ENCODE results near the gene SYNPO2. TPM values are rescaled to one million over a fixed set of nuclear protein-coding genes. Genes with fewer than 3 reads are reported as not detected.
"Not testable (repeated sequence)": the region's sequence is repeated elsewhere in the genome, so short reads cannot be mapped to it uniquely, and the experiment has no call there.

SYNPO2 gene
- total RNA-seq, 1 donor from 2014 or later = 0.26 TPM

GRCh38 chr4:119067670-119068360 is 179.2 kb downstream of the SYNPO2 start:
- H3K36me3 Mint-ChIP-seq (ENCODE audit: low read depth); H3K27ac Mint-ChIP-seq; intact Hi-C loops (cut with micrococcal nuclease); H3K4me1 Mint-ChIP-seq (ENCODE audit: low read depth); H3K4me3 Mint-ChIP-seq; H3K27me3 Mint-ChIP-seq (ENCODE audit: insufficient read depth); H3K9me3 Mint-ChIP-seq; DNase-seq (ENCODE audit: low spot score): not testable (repeated sequence)

GRCh38 chr4:119068529-119068962 is 179.9 kb downstream of the SYNPO2 start:
- no peaks in the 10 kb centered on the region for H3K36me3 Mint-ChIP-seq (ENCODE audit: low read depth)
- peaks cover 3% of the 10 kb centered on the region for H3K27me3 Mint-ChIP-seq (ENCODE audit: insufficient read depth)
- intact Hi-C loops (cut with micrococcal nuclease) = no loop called here
- no peaks in the 10 kb centered on the region for H3K4me1 Mint-ChIP-seq (ENCODE audit: low read depth)
- H3K9me3 Mint-ChIP-seq = no peaks in the 10 kb centered on the region
- no peak overlapping the region for H3K4me3 Mint-ChIP-seq
- no peak overlapping the region for H3K27ac Mint-ChIP-seq
- DNase-seq (ENCODE audit: low spot score) = no peak

- H3K27me3 Mint-ChIP-seq (ENCODE audit: insufficient read depth) = peaks cover 3% of the 10 kb centered on the region
- H3K27ac Mint-ChIP-seq = no peak overlapping the region
- no peak overlapping the region for H3K4me3 Mint-ChIP-seq
- no peaks in the 10 kb centered on the region for H3K4me1 Mint-ChIP-seq (ENCODE audit: low read depth)
- no peaks in the 10 kb centered on the region for H3K9me3 Mint-ChIP-seq
- no peaks in the 10 kb centered on the region for H3K36me3 Mint-ChIP-seq (ENCODE audit: low read depth)
- intact Hi-C loops (cut with micrococcal nuclease) = no loop called here
- DNase-seq (ENCODE audit: low spot score) = no peak
Observed at GRCh38 chr4:119070301-119070700, 181.6 kb downstream of the SYNPO2 start.

- intact Hi-C loops (cut with micrococcal nuclease) = no loop called here
- Mint-ChIP-seq H3K36me3 (ENCODE audit: low read depth) (no peaks in the 10 kb centered on the region), H3K4me1 (ENCODE audit: low read depth) (no peaks in the 10 kb centered on the region), H3K27ac (no peak overlapping the region), H3K27me3 (ENCODE audit: insufficient read depth) (peaks cover 10% of the 10 kb centered on the region), H3K4me3 (no peak overlapping the region), H3K9me3 (no peaks in the 10 kb centered on the region)
- no peak for DNase-seq (ENCODE audit: low spot score)
Observed at GRCh38 chr4:119080721-119081541, 192.3 kb downstream of the SYNPO2 start.

- DNase-seq (ENCODE audit: low spot score) = no peak
- intact Hi-C loops (cut with micrococcal nuclease) = no loop called here
- H3K27ac Mint-ChIP-seq = no peak overlapping the region
- H3K36me3 Mint-ChIP-seq (ENCODE audit: low read depth) = no peaks in the 10 kb centered on the region
- H3K4me3 Mint-ChIP-seq = no peak overlapping the region
- H3K9me3 Mint-ChIP-seq = no peaks in the 10 kb centered on the region
- H3K27me3 Mint-ChIP-seq (ENCODE audit: insufficient read depth) = peaks cover 10% of the 10 kb centered on the region
- H3K4me1 Mint-ChIP-seq (ENCODE audit: low read depth) = no peaks in the 10 kb centered on the region
Observed at GRCh38 chr4:119081542-119081859, 192.8 kb downstream of the SYNPO2 start.

- H3K36me3 Mint-ChIP-seq (ENCODE audit: low read depth) = no peaks in the 10 kb centered on the region
- peaks cover 10% of the 10 kb centered on the region for H3K27me3 Mint-ChIP-seq (ENCODE audit: insufficient read depth)
- no peak overlapping the region for H3K4me3 Mint-ChIP-seq
- no peaks in the 10 kb centered on the region for H3K9me3 Mint-ChIP-seq
- intact Hi-C loops (cut with micrococcal nuclease) = no loop called here
- H3K4me1 Mint-ChIP-seq (ENCODE audit: low read depth) = no peaks in the 10 kb centered on the region
- no peak overlapping the region for H3K27ac Mint-ChIP-seq
- no peak for DNase-seq (ENCODE audit: low spot score)
Observed at GRCh38 chr4:119081943-119082342, 193.3 kb downstream of the SYNPO2 start.

- intact Hi-C loops (cut with micrococcal nuclease) = no loop called here
- H3K36me3 Mint-ChIP-seq (ENCODE audit: low read depth) = no peaks in the 10 kb centered on the region
- no peak overlapping the region for H3K4me3 Mint-ChIP-seq
- no peak for DNase-seq (ENCODE audit: low spot score)
- no peaks in the 10 kb centered on the region for H3K4me1 Mint-ChIP-seq (ENCODE audit: low read depth)
- no peak overlapping the region for H3K27ac Mint-ChIP-seq
- H3K9me3 Mint-ChIP-seq = no peaks in the 10 kb centered on the region
- H3K27me3 Mint-ChIP-seq (ENCODE audit: insufficient read depth) = peaks cover 11% of the 10 kb centered on the region
Observed at GRCh38 chr4:119082661-119083060, 194.0 kb downstream of the SYNPO2 start.

GRCh38 chr4:119084513-119084912 is 195.9 kb downstream of the SYNPO2 start:
- Mint-ChIP-seq H3K27ac (no peak overlapping the region), H3K9me3 (no peaks in the 10 kb centered on the region), H3K4me1 (ENCODE audit: low read depth) (no peaks in the 10 kb centered on the region), H3K36me3 (ENCODE audit: low read depth) (no peaks in the 10 kb centered on the region), H3K4me3 (no peak overlapping the region), H3K27me3 (ENCODE audit: insufficient read depth) (peaks cover 12% of the 10 kb centered on the region)
- intact Hi-C loops (cut with micrococcal nuclease) = no loop called here
- DNase-seq (ENCODE audit: low spot score) = no peak

- no peaks in the 10 kb centered on the region for H3K9me3 Mint-ChIP-seq
- no peak overlapping the region for H3K4me3 Mint-ChIP-seq
- no peak for DNase-seq (ENCODE audit: low spot score)
- H3K4me1 Mint-ChIP-seq (ENCODE audit: low read depth) = no peaks in the 10 kb centered on the region
- H3K27me3 Mint-ChIP-seq (ENCODE audit: insufficient read depth) = peaks cover 15% of the 10 kb centered on the region
- no peaks in the 10 kb centered on the region for H3K36me3 Mint-ChIP-seq (ENCODE audit: low read depth)
- intact Hi-C loops (cut with micrococcal nuclease) = no loop called here
- H3K27ac Mint-ChIP-seq = no peak overlapping the region
Observed at GRCh38 chr4:119087121-119087520, 198.5 kb downstream of the SYNPO2 start.

- H3K9me3 Mint-ChIP-seq = no peaks in the 10 kb centered on the region
- no peak for DNase-seq (ENCODE audit: low spot score)
- no peaks in the 10 kb centered on the region for H3K36me3 Mint-ChIP-seq (ENCODE audit: low read depth)
- intact Hi-C loops (cut with micrococcal nuclease) = no loop called here
- H3K4me1 Mint-ChIP-seq (ENCODE audit: low read depth) = no peaks in the 10 kb centered on the region
- no peak overlapping the region for H3K27ac Mint-ChIP-seq
- no peak overlapping the region for H3K4me3 Mint-ChIP-seq
- H3K27me3 Mint-ChIP-seq (ENCODE audit: insufficient read depth) = peaks cover 14% of the 10 kb centered on the region
Observed at GRCh38 chr4:119087656-119088055, 199.0 kb downstream of the SYNPO2 start.

GRCh38 chr4:119093042-119093827 is 204.6 kb downstream of the SYNPO2 start:
- H3K27me3 Mint-ChIP-seq (ENCODE audit: insufficient read depth) = peaks cover 9% of the 10 kb centered on the region
- H3K36me3 Mint-ChIP-seq (ENCODE audit: low read depth) = no peaks in the 10 kb centered on the region
- H3K27ac Mint-ChIP-seq = no peak overlapping the region
- no peak for DNase-seq (ENCODE audit: low spot score)
- no peaks in the 10 kb centered on the region for H3K4me1 Mint-ChIP-seq (ENCODE audit: low read depth)
- H3K9me3 Mint-ChIP-seq = no peaks in the 10 kb centered on the region
- intact Hi-C loops (cut with micrococcal nuclease) = no loop called here
- no peak overlapping the region for H3K4me3 Mint-ChIP-seq

GRCh38 chr4:119097282-119097900 is 208.7 kb downstream of the SYNPO2 start:
- DNase-seq (ENCODE audit: low spot score) = no peak

More at GRCh38 chr4:119097282-119097900, 208.7 kb downstream of the SYNPO2 start:
- Mint-ChIP-seq H3K27ac (no peak overlapping the region), H3K4me3 (no peak overlapping the region), H3K36me3 (ENCODE audit: low read depth) (no peaks in the 10 kb centered on the region), H3K9me3 (no peaks in the 10 kb centered on the region), H3K4me1 (ENCODE audit: low read depth) (no peaks in the 10 kb centered on the region), H3K27me3 (ENCODE audit: insufficient read depth) (peaks cover 6% of the 10 kb centered on the region)
- intact Hi-C loops (cut with micrococcal nuclease) = no loop called here
